GM19397 (cell line): ENCODE data around the gene LRMDA.

Source experiments
- ATAC-seq: cut with Tn5 transposase; IDR thresholded peaks from one replicate; pipeline ENCODE4 v1.9.1; 2021; ENCODE audit warnings: mild to moderate bottlenecking, moderate library complexity; ENCODE audit not compliant: unreplicated experiment

Gene LRMDA

GRCh38 chr10:75632805-75633462 lies 201.5 kb downstream of the LRMDA start:
- ATAC-seq = no peak

DNA sequence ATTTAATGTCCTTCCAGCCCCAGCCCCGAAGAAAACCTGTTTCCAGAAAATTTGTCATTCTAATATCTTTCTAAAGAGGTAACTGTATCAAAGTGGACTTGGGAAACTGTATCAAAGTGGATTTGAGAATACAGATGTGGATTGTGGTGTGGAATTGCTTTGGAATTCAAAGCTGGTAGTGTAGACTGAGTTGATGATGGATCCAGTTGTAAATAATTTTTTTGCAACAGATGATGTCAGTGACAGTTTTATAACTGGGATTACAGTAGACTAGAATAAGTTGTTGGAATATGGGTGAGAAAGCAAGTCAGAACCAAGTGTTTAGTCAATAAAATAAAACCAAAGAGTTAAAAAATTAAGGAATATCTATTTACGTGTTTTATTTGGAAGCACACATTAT lies 202.1 kb downstream of the LRMDA start:
- ATAC-seq = no peak

DNA sequence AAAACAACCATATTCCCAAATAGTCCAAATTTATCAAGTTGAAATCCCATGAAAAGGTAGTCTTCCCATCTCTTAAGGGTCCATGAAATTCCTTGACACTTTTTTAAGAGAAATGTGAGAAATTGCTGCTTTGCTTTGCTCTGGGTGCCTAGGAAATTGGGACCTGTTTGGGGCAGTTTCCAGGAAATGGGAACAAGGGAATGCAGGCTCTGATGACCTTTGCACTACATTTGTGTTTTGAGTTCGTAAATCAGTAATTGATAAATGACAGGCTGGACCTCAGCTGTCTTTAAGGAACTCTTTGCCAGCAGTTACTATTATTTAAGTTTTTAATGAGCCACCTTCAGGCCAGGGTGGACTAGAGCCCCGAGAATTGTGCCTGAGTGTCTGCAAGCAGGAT lies 203.5 kb downstream of the LRMDA start:
- ATAC-seq = no peak

- no peak for ATAC-seq
These were observed 207.3 kb downstream of the LRMDA start for GRCh38 chr10:75638752-75639151.

GRCh38 chr10:75639736-75640135 lies 208.3 kb downstream of the LRMDA start:
- no peak for ATAC-seq

DNA sequence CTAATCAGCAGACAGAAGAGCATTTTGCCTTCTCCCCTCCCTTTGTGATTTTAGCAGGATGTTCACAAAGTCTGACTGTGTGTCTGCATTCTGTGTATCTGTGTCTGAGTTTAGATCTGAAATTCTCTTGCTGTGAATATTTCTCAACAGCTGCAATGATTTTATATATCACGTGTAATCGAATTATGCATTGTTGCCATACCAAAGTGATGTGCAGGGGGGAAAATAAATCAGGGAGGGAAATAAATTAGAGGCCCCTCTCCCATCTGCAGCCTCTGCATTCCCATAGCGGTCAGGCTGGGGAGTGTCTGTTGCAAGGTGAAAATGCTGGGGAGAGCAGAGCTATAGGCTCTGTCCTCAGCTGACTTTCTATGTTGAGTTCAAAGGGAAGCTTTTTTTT lies 209.0 kb downstream of the LRMDA start:
- ATAC-seq = no peak

- no peak for ATAC-seq
These were observed 209.4 kb downstream of the LRMDA start for GRCh38 chr10:75640803-75641202.

GRCh38 chr10:75643405-75643804 lies 212.0 kb downstream of the LRMDA start:
- ATAC-seq = no peak

DNA sequence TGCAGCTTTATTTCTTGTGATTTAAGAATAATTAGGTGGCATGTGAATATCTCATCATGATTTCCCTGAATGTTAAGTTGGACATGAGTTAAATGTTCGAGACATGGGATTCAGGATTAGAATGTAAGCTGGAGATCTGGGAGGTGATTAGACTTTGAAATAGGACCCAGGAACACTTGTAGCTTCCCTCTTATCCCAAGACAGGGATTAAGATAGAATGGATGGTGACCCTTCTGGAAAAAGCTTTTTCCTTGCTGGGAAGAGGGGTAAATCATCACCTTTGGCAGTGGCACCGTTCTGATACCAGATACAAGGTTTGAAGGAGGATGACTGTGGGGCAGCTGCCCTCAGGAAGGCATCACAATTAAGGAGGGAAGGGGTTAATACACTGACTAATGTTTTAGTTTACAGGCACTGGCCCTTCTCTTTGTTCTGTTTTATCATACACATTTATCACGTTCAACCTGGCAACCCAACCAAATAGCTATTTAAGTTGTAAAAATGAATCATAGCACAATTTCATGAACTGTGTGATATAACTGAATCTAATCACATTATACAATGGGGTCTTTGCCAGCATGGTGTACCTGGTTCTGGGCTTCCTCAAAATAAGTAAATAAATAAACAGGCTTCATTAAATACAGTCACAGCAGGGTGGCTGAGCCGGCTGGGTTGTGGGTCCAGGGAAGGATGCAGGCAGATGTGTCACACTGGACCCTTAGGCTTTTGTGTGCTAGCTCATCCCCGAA lies 212.7 kb downstream of the LRMDA start:
- no peak for ATAC-seq

GRCh38 chr10:75645704-75646103 lies 214.3 kb downstream of the LRMDA start:
- ATAC-seq = no peak

DNA sequence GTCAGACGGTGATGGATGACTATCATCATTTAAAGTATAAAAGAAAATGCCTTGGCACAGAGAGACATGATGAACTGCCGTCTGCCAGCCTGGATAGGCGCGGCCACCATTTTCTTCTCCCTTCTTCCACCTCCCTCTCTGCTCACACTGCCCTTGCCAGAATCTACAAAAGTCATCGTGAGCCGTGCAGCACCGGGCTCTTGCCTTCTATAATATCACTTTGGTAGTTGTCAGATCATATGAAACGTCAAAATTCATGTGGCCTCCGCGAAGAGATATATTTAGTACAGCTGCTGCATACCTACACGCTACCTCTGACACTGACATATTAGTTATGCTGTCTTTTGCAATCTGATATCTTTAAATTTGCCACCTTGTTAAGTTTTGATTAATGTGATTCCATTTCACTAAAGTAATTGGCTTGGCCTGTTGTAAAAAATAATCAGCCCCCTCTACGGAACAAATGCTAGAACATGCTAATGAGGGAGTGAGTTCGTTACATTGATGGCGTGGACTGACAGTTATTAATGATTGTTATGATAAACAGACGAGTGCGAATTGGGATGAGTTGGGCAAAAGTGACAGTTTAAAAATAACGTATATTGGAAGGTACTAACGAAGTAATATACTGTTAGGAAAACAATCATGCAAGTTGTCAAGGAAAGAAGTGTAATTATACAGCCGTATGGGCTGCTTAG lies 214.9 kb downstream of the LRMDA start:
- ATAC-seq = no peak

DNA sequence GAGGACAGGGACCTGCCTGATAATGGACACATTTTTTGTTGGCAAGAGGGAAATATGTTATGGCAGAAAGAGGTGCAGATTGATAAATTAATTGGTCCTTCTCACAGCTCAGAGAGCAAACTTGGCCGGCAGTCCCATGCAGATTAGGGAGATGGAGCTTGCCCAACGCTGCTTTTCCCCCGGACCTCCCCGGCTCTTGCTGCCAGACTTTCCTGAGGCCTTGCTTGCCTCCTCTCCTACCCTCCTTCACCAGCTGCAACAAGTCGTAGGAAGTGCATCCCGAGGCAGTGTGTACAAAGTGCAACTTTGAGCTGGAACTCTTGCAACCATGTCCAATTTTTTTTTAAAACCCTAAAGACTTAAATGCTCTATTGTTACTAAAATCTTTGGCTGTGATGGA lies 215.5 kb downstream of the LRMDA start:
- ATAC-seq = no peak

DNA sequence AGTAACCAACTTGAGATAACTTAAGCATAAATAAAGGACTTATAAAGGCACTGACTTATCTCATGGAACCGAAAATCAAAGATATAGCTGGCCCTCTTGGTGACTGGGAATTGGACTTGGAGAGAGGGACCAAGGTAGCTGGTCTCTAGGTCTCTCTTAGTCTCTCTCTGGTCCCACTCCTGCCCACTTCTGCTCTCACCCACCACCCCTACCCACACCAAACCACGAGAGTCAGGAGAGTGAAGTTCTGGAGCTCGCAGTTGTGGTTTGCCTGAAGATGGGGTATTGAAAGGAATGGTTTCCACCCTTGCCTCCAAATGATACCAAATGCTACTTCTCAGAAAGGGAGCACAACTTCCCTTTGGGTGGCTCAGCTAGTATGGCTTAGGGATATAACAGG lies 216.3 kb downstream of the LRMDA start:
- ATAC-seq = no peak

- no peak for ATAC-seq
These were observed 216.9 kb downstream of the LRMDA start for GRCh38 chr10:75648351-75648750.

DNA sequence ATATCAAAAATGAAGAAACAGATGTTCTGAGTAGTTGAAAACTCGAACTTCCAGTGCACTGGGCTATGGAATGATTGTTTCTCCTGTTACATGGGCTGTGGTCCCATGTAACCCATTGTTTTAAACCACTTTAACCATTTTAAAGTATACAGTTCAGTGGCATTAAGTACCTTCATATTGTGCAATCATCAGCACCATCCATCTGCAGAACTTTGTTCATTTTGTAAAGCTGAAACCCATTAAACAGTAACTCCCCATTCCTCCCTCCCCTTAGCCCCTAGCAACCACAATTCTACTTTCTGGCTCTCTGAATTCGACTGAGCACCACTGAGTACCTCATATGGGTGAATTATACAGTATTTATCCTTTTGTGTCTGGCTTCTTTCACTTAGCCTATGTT lies 217.4 kb downstream of the LRMDA start:
- no peak for ATAC-seq

DNA sequence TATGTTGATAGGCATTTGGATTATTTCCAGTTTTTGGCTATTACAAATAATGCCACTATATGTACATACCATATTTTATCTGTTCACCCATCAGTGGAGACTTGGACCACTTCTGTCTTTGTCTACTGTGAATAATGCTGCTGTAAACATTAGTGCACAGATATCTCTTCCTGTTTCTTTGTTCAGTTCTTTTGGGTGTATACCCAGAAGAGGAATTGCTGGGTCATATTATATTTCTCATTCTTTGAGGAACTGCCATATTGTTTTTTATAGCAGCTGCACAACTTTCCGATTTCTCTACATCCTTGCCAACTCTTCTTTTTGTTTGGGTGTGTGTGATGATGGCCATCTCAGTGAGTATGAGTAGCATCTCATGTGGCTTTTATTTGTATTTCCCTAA lies 218.0 kb downstream of the LRMDA start:
- no peak for ATAC-seq

DNA sequence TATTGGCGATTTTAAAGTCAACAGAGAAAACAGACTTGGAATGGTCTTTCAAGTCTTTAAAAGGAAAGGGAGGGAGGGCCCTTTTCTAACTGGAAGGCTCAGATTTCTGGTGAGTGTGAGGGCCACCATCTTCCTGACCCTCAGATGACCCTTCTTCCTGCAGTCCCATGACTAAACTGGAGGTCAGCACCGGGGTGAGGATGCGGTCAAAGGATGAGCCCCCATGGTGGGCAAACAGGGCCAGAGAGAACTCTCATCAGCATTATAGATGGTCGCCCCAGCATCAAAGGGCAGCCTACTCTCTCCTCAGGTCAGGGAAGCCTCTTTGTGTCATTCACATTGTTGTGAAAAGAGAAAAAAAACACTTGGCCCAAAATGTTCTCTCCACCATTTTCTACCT lies 219.2 kb downstream of the LRMDA start:
- ATAC-seq = no peak

DNA sequence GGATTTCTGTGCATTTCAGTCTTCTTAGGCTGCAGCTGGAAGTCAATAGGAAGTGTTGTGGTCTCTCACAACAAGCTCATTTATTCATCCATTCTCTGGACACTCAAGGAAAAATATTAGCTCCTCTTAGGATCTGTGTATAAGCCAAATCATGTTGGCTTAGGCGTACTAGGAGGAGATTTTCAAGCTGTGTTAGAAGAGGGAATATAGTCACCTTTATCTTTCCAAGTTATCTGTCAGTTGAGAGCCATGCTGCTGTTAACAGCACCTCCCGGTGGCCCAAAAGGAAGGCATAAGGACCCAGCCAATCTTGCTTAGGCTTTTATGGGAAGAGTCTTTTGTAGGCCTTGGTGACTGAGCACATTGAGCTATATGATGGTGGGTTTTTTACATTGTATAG lies 220.0 kb downstream of the LRMDA start:
- no peak for ATAC-seq

DNA sequence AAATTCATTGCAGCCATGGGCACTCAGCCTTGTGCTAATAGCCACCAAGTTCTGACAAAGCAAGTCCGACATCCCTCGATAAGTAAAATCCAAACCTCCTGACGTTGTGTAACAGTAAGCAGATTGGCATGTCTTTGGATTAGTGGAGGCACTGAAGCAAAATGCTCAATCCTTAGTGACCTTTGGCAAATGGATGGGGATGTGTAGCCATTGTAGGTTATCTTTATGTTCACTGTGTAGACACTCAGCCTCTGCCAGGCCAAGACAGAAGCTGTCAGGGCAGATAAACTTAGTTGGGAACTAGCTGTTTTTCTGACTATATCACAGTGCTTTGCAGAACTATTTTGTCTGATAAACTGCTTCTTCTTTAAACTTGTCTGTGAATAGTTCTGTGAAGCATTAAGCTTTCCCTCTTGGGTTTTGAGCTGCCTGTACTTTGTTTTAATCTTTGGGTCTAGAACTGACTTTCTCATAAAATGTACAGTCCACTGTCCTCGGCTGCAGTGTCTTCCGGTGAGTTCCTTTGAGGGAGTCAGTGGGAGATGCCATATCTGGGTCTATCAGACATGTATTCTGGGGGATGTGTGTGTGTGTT lies 220.8 kb downstream of the LRMDA start:
- ATAC-seq = no peak

DNA sequence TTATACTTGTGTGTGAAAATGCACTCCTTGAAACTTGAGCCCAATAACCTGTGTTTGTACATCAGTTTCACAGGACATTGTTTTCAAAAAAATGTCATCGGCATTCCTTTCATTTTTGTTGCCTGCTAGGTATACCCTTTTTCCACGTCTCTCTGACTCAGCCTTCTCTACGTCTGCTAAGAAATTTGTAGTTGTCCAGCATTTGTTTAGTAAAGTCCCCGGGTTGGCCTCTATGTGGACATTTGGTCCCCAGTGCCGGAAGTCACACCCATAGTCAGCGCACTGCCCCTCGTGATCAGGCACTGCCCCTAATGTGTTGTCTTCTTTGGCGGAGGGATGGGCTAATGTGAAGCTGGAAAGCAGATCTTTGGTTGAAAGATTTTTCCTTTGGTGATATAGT lies 222.3 kb downstream of the LRMDA start:
- ATAC-seq = no peak

GRCh38 chr10:75654171-75654771 lies 222.8 kb downstream of the LRMDA start:
- no peak for ATAC-seq
